ENCODE measurements around the gene GPAT3.

GPAT3 gene

GRCh38 chr4:83626245-83626836 is 90.4 kb downstream of the GPAT3 start:
- no peaks in the 10 kb centered on the region for H3K36me3 ChIP-seq (ENCODE audit: insufficient read depth, low read length)
- H3K9ac ChIP-seq (ENCODE audit: low read depth, low read length): no peak overlapping the region

GRCh38 chr4:83629945-83630721 is 94.2 kb downstream of the GPAT3 start:
- no peaks in the 10 kb centered on the region for H3K9me3 ChIP-seq (ENCODE audit: control insufficient read depth, insufficient read depth, low read length)
- no peaks in the 10 kb centered on the region for H3K4me1 ChIP-seq (ENCODE audit: insufficient read depth, low read length)
- no peaks in the 10 kb centered on the region for H3K36me3 ChIP-seq (ENCODE audit: insufficient read depth, low read length)
- H3K9ac ChIP-seq (ENCODE audit: low read depth, low read length): no peak overlapping the region

More at GRCh38 chr4:83626245-83626836, 90.4 kb downstream of the GPAT3 start:
- Histone ChIP-seq H3K9me3 (ENCODE audit: control insufficient read depth, insufficient read depth, low read length) (peaks cover 10% of the 10 kb centered on the region; the same call in 1 of the 2 replicates), H3K4me1 (ENCODE audit: insufficient read depth, low read length) (no peaks in the 10 kb centered on the region)

GRCh38 chr4:83631066-83631465 is 95.2 kb downstream of the GPAT3 start:
- Histone ChIP-seq H3K4me1 (ENCODE audit: insufficient read depth, low read length) (no peaks in the 10 kb centered on the region), H3K36me3 (ENCODE audit: insufficient read depth, low read length) (no peaks in the 10 kb centered on the region), H3K9ac (ENCODE audit: low read depth, low read length) (no peak overlapping the region), H3K9me3 (ENCODE audit: control insufficient read depth, insufficient read depth, low read length) (no peaks in the 10 kb centered on the region)

- Histone ChIP-seq H3K4me1 (ENCODE audit: insufficient read depth, low read length) (no peaks in the 10 kb centered on the region), H3K36me3 (ENCODE audit: insufficient read depth, low read length) (no peaks in the 10 kb centered on the region), H3K9me3 (ENCODE audit: control insufficient read depth, insufficient read depth, low read length) (no peaks in the 10 kb centered on the region), H3K9ac (ENCODE audit: low read depth, low read length) (no peak overlapping the region)
Measured at GRCh38 chr4:83636930-83637329, 101.0 kb downstream of the GPAT3 start.

GRCh38 chr4:83639849-83640493 is 104.1 kb downstream of the GPAT3 start:
- Histone ChIP-seq H3K9ac (ENCODE audit: low read depth, low read length) (no peak overlapping the region), H3K36me3 (ENCODE audit: insufficient read depth, low read length) (no peaks in the 10 kb centered on the region), H3K4me1 (ENCODE audit: insufficient read depth, low read length) (no peaks in the 10 kb centered on the region), H3K9me3 (ENCODE audit: control insufficient read depth, insufficient read depth, low read length) (no peaks in the 10 kb centered on the region)

GRCh38 chr4:83643036-83643435 is 107.1 kb downstream of the GPAT3 start:
- H3K4me1 ChIP-seq (ENCODE audit: insufficient read depth, low read length): no peaks in the 10 kb centered on the region
- H3K9me3 ChIP-seq (ENCODE audit: control insufficient read depth, insufficient read depth, low read length): no peaks in the 10 kb centered on the region
- H3K36me3 ChIP-seq (ENCODE audit: insufficient read depth, low read length): no peaks in the 10 kb centered on the region
- H3K9ac ChIP-seq (ENCODE audit: low read depth, low read length): no peak overlapping the region

- Histone ChIP-seq H3K36me3 (ENCODE audit: insufficient read depth, low read length) (no peaks in the 10 kb centered on the region), H3K9ac (ENCODE audit: low read depth, low read length) (no peak overlapping the region), H3K4me1 (ENCODE audit: insufficient read depth, low read length) (no peaks in the 10 kb centered on the region), H3K9me3 (ENCODE audit: control insufficient read depth, insufficient read depth, low read length) (no peaks in the 10 kb centered on the region)
Measured at GRCh38 chr4:83644677-83645659, 109.1 kb downstream of the GPAT3 start.

- Histone ChIP-seq H3K36me3 (ENCODE audit: insufficient read depth, low read length) (no peaks in the 10 kb centered on the region), H3K9ac (ENCODE audit: low read depth, low read length) (no peak overlapping the region), H3K4me1 (ENCODE audit: insufficient read depth, low read length) (no peaks in the 10 kb centered on the region), H3K9me3 (ENCODE audit: control insufficient read depth, insufficient read depth, low read length) (no peaks in the 10 kb centered on the region)
Measured at GRCh38 chr4:83646538-83647239, 110.8 kb downstream of the GPAT3 start.

- no peaks in the 10 kb centered on the region for H3K36me3 ChIP-seq (ENCODE audit: insufficient read depth, low read length)
- H3K4me1 ChIP-seq (ENCODE audit: insufficient read depth, low read length): no peaks in the 10 kb centered on the region
Measured at GRCh38 chr4:83651846-83652245, 115.9 kb downstream of the GPAT3 start.

More at GRCh38 chr4:83651846-83652245, 115.9 kb downstream of the GPAT3 start:
- Histone ChIP-seq H3K9me3 (ENCODE audit: control insufficient read depth, insufficient read depth, low read length) (no peaks in the 10 kb centered on the region), H3K9ac (ENCODE audit: low read depth, low read length) (no peak overlapping the region)

Data from ES-I3 (cell line).